GM19043 (cell line): Measurements from ENCODE around the gene LAMP1.
"Not testable (repeated sequence)": the region's sequence is repeated elsewhere in the genome, so short reads cannot be mapped to it uniquely, and the experiment has no call there.

Source experiments
- ATAC-seq: cut with Tn5 transposase; IDR thresholded peaks from one replicate; pipeline ENCODE4 v1.9.1; 2021; ENCODE audit warnings: low read depth; ENCODE audit not compliant: unreplicated experiment

Gene LAMP1

DNA sequence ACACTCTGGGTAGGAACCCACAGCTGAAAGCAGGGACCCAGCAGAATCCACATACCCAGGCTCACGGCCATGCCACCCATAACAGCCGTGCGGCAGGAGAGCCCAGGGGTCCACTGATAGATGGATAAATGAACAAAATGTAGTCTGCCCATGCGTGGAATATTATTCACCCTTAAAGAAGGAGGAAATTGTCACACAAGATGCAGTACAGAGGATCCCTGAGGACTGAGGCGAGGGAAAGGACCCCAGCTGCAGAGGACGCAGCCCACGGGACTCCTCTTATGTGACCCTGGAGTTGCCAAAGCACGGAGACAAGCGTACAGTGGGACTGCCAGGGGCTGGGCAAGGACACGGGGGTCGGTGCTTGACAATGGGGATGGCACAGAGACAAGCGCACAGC lies 56.2 kb downstream of the LAMP1 start:
- no peak for ATAC-seq

DNA sequence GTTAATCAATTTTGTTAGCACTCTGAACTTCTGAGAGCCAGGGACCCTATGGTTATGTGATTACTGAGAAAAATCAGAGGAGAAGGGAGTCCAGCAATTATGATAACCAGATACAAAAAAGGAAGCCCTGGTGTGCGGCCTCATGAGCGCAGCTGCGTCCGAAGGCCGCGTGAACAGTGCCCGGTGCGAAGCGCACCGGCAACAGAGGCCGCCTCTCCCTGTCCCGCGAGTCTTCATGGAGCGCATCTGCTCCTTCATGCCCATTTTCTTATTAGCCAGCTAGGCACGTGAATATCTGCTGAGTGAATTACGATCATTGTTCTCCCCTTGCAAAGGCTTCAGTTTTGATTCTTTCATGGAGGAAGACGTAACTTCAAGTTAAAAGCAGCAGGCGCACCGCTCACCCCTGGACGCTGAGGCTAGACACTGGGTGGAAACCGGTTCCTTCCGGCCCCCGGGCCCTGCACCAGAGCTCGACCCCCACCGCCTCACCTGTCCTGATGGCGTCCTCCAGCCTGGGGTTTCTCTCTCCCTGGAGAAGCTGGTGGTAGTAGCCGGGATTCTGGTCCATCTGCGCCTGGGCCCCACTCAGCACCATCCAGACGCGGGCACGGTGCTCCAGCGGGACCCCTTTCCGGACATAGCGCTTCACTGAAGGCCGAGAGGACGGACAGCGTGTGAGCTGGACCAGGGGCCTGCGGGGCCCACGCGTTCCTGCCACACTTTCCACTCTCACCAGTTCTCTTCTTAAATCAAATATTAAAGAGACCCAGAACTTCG lies 58.0 kb downstream of the LAMP1 start:
- ATAC-seq: no peak

DNA sequence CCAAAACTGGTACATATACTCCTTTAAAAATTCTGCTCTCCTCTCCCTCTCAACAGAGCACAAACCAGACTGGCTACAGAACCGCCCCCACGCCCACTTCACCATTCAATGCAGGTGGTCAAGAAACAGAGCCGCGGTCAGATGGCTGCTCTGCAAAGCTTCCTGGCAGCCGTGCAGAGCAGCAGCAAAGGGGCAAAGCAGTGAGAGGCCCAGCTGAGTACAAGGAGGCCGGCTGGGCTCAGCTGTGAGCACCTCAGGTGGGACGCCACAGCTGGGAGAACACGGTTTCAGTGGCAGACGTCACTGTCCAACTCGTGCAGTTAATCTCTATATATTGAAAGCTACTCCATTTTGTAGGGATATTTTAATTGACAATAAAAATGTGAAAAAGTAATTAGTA lies 58.6 kb downstream of the LAMP1 start:
- no peak for ATAC-seq

DNA sequence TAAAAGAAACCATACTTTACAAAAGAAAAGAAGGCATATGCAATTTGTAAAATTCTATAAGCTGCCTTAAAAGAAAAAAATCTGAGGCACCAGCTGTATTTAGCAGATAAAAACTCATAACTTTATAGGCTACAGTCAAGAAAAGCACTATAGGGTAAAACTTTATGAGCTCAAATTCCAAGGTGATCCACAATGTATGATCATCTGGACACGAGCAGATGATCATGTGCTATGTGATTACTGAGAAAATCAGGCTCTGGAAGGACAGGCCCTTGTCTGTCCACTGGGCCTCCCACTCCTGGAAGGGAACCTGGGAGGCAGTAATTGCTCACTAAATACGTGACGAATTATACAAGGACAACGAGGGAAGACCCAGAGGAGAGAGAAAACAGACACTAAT lies 59.6 kb downstream of the LAMP1 start:
- no peak for ATAC-seq

DNA sequence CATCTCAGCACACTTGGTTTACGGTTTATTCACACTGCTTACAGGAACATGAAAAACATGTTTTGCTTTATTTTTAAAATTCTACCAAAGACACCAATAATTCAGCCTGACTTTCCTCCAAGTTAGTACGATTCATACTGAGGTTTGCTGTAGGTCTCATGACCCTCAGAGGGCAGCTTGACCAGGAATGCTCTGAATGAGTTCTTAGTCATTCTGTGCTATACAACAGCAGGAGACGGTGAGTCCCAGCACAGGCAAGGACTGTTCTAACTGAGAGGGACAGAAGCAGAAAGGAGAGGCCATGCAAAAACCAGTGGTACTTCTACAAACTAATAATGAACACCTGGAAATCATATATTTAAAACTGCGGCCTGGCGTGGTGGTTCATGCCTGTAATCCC lies 60.5 kb downstream of the LAMP1 start:
- no peak for ATAC-seq

DNA sequence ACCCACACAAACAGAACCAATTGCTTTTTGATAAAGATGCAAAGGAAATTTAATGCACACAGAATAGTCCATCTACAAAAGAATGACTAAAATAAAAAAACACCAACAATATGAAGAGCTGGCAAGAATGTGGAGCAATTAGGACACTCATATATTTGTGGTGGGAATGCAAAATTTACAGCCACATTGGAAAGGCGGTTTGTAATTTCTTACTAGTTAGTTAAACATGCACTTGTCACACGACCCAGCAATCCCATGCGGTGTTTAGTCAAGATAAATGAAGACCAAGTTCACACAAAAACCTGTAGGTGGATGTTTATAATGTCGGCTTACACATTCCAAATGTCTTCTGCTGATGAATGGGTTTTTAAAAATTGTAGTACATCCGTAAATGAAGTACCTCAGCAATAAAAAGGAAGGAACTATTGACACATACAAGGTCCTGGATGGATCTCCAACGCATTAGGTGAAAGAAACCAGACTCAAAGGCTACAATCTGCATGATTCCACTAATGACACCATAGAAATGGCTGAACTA lies 61.7 kb downstream of the LAMP1 start:
- no peak for ATAC-seq

DNA sequence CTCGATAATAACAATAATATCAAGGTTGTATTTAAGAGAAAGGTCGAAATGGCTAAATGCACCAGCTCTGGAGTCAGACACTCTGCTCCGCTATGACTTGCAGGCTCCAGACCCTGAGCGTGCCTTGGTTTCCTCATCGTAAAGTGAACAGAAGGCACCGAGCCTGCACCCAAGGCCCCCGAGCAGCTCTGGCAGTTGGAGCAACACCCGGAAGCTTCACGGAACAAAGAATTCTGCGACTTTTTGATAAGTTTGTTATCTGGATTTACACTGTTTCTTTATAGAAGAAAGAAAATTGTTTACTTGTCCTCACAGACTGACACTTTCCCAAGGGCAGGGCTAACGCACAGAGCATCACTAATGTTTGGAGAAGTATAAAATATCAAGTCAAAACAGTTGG lies 62.5 kb downstream of the LAMP1 start:
- no peak for ATAC-seq

DNA sequence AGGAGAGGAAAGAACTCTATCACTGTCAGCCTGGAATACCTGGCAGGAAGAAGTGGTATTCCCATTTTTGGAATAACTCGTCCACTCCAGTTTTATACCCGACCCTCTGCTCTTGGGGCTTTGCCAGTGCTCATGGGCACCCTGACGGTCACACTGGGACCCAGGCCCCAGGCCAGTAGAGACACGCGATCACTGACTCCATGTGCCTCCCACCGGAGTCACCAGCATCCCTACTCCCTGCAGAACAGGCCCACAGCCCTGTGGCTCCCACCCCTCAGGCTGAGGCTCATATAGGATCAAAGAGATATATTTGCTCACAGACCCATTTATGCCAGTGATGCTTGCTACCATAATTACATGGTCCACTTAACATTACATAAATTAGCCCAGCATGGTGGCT lies 63.4 kb downstream of the LAMP1 start:
- no peak for ATAC-seq

DNA sequence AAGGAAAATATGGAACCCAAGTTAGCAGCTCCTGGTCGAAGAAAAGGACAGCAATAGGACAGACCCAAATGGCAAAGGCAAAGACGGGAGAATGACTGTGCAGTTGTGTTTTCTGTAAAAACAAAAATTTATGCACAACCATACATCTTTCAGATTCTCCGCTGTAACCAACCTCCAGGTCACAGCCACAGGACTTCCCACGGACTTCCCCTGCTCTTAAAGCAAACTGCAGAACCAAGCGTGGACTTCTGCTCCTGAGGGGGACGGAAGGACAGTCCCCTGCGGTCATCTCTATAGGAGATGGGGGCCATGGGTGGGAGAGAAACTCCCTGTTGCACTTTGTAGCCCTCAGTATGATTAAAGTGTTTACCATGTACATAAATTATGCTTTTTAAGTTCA lies 64.4 kb downstream of the LAMP1 start:
- no peak for ATAC-seq

DNA sequence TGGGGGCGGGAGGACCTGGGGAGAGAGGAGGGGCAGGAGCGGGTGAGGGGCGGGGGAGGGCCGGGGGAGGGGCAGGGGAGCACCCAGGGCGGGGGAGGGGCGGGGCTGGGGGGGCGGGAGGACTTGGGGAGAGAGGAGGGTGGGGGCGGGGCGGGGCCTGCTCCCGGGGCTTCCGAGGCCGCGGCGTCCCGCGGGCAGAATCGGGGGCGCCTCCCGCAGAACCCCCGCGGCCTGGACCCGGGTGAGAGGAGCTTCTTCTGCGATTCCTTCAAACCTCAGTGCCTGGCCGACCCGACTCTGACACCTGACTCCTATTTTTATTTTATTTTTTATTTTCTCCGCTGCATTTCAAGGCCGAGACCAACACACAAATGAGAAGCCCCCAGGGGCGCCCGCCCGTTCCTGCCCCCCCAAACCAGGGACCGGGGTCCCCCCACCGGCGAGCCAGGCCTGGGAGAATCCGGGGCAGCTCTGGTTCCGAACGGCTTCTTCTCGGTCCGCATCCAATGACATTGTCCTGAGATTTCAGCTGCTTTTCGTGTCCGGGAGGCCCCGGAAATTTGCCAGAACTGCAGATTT lies 67.4 kb downstream of the LAMP1 start:
- ATAC-seq: no peak

DNA sequence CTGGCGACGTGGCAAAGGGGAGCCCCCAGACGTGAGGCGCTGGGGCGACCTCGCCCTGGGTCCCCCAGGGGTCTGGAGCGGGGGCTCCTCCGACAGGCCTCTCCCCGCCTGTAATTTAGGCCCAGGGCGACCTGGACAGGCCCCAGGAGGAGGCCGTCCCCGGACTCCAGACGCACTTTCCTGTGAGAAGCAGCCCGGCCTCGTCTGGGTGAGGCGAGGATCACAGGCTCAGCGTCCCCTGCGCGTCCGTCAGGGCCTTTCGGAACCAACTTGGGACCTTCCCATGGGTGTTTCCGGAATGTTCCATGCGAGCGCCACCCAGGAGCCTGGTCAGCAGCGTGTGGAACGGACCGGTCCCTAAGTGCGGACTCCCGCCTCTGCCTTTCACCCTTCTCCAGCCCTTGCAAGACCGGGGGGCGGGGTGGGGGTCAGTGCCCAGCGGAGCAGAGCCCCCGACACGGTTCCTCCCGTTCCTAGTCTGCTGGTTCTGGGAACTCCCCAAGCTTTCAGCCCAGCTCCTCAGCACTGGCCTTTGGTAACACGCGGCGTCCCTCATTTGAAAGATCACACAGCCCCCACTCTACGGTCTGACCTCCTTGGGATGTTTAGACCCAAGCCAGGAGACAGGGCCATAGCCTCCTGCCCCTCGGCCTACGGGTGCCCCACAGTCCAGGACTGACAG lies 68.0 kb downstream of the LAMP1 start:
- no peak for ATAC-seq

DNA sequence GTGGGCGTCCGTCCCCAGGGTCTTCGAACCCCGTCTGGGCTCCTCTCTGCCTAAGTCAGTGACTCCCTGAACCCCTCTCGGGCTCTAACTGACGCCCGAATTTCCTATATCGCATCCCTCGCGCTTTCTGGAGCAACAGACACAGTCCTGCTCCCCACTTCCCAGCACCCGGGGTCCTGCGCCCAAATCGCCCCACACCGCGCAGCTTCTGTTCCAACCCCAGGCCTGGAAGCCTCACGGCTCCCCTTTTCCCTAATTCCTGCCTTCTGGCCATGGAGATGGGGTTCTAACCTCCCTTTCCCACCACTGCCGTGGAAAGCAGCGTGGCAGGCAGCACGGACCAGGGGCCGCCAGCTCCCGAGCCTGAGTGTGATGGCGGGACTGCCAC lies 68.5 kb downstream of the LAMP1 start:
- ATAC-seq: no peak

DNA sequence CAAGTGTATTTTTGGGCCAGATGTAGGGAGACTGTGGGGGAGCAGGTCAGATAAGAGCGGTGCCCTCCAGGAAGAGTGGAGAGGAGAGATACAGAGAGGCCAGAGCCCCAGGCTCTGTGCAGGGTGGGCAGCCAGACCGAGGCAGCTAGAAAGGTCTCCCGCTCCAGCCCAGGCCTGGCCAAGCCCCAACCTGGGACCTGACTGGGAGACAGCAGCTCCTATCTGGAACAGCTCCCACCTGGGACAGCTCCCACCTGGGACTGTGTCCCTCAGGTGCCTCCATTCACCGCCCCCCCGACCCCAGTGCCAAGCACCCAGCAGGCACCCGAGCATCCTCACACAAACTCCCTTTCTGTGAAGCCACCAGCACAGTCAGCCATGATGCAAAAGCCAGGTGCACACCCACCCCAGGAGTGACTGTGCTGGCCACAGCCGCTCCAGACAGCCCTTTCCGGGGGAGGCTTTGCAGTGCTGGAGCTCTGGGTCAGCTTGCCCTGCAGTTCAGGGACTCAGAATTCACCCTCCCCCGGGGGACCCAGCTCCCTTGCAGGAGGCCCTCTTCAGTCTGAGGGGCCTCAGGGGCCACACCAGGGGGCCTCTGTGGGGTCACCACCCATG lies 69.0 kb downstream of the LAMP1 start:
- no peak for ATAC-seq

DNA sequence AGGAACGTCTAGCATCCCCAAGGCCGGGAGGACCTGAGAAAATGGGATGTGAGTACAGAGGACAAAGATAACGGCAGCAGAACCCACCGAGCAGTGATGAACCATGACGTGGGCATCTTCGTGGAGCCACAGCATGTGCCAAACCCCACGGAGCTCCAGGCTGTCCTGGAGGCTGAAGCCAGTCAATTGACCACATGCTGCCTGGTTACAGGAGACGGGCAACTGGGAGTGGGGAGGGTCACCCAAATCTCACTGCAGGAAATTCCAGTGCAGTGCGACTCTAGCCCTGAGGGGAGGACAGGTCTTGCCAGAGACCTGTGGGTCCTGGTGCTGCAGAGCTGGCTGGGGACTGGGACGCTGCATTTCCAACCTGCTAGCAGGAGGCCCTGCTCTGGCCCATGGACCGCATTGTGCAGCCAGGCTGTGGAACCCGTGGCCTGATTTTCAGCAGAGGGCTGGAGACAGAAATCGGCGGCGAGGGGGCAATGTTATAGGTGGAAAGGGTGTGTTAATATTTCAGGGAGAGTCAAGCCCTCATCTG lies 70.1 kb downstream of the LAMP1 start:
- ATAC-seq: no peak

DNA sequence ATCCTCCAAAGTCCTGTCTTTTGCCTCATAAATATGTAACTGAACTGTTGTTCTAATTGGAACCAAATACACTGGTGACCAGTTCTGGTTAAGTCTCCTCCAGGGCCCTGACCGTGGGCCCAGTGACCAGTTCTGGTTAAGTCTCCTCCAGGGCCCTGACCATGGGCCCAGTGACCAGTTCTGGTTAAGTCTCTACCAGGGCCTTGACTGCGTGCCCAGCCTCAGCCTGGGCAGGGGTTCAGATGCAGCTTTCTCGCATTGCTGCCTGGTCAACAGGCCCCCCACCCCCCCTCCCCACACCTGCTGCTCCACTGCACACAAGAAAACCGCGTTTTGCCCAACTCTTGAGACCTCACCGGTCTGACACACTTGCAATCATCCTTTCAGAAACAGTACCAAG lies 70.7 kb downstream of the LAMP1 start:
- ATAC-seq: no peak

DNA sequence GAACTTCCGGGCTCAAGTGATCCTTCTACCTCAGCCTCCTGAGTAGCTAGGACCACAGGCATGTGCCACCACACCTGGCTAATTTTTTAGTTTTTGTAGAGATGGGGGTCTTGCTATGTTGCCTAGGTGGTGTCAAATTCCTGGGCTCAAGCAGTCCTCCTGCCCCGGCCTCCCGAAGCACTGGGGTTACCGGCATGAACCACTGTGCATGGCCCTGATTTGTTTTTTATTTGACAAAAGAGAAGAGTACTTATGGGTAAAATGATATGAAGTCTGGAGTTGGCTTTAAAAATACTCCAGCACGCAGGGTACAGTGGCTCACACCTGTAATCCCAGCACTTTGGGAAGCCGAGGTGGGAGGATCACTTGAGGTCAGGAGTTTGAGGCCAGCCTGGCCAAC lies 71.3 kb downstream of the LAMP1 start:
- not testable (repeated sequence) for ATAC-seq

DNA sequence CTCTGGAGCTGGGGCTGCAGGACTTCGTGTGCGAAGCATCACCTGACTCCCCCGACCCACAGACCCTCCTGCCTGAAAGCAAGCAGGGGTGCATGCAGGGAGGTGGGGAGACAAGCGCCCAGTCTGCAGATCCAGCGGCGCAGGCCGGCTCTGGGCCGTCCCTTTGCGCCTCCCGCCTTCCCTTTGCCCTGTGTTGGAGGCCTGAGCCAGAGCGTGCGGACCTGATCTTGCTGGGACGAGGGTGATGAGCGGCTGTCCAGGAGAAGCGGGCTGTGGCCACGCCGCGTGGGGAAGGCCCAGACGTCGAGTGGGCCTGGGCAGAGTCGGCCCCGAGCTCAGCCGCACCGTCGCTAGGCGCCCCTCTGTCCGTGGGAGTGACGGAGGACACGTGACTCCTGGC lies 72.2 kb downstream of the LAMP1 start:
- ATAC-seq: no peak

DNA sequence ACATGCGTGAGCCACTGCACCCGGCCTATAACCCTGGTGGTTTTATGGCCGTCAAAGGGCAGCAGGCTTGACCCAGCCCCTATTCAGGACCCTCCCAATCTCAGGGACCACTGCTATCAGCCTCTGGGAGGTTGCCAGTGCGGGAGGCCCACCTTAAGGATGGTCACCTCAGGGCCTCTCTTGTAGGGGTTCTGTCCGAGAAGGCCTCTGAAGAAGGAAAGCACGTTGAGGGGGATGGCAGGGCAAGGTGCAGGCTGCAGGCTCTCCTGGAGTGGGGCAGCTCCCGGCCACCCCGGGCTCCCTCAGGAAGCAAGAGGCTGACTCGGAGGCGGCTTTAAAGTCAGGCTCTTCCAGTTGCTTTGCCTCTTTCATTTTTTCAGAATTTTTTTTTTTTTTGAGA lies 72.8 kb downstream of the LAMP1 start:
- no peak for ATAC-seq

DNA sequence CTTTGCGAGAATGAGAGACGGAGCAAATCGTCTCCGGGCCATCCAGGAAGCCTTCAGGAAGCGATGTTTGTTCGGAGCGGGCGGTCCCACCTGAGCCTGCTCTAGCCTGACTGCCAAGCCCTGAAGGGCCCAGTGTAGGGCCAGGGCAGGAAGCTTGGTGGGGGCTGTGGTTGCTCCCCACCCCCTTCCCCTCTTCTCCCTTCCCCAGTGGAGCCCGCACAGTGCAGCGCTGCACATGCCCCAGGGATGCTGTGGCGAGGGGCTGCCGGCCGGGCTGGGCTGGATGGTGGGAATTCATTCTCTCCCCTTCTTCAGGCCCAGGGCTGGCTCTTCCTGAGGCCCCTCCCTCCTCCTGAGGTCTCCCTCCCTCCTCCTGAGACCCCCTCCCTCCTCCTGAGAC lies 74.0 kb downstream of the LAMP1 start:
- ATAC-seq: no peak

DNA sequence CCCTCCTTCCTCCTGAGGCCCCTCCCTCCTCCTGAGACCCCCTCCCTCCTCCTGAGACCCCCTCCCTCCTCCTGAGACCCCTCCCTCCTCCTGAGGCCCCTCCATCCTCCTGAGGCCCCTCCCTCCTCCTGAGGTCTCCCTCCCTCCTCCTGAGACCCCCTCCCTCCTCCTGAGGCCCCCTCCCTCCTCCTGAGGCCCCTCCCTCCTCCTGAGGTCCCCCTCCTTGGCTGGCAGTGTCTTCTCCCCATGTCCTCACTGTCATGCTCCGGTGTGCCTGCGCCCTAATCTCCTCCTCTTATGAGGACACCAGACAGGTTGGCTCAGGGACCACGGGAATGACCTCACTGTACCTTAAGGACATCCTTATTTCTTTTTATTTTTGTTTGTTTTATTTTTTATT lies 74.7 kb downstream of the LAMP1 start:
- not testable (repeated sequence) for ATAC-seq
